ENCODE data around the gene AGAP5. TPM values are rescaled to one million over a fixed set of nuclear protein-coding genes. Genes with fewer than 3 reads are reported as not detected.
A peak's percentile ranks its signal among the peaks of the same experiment; 100 is the strongest.

AGAP5 gene
- total and polyA plus RNA-seq, 2 of the 13 experiments (the other 11 are each of a cell fraction or from before 2014, with no cell fraction given) = 5.3 to 7.9 TPM

GRCh38 chr10:73625884-73626752 lies 71.8 kb downstream of the AGAP5 start (continued):
- TF ChIP-seq ZBTB40 (IDR thresholded peaks at IDR 0.05) (no peak), ZBTB40 (CRISPR knock-in tag; IDR thresholded peaks at IDR 0.05) (peak; percentile 25; the same call in 1 of the 2 replicates), ZNF747 (CRISPR knock-in tag; IDR thresholded peaks at IDR 0.05; ENCODE audit: borderline replicate concordance) (0 out of 2 replicates have a peak, but pooled peaks have one; percentile 30), ZNF34 (CRISPR knock-in tag; IDR thresholded peaks at IDR 0.05; ENCODE audit: borderline replicate concordance) (no peak), AKAP8 (CRISPR knock-in tag; IDR thresholded peaks at IDR 0.05) (no peak), MIER3 (CRISPR knock-in tag; IDR thresholded peaks at IDR 0.05; ENCODE audit: borderline replicate concordance) (peak; percentile 27; the same call in 1 of the 2 replicates), ZMYM3 (CRISPR knock-in tag; IDR thresholded peaks at IDR 0.05) (no peak), RFXAP (CRISPR knock-in tag; IDR thresholded peaks at IDR 0.05; ENCODE audit: borderline replicate concordance) (no peak), ZBTB7B (CRISPR knock-in tag; IDR thresholded peaks at IDR 0.05) (no peak), RCOR2 (CRISPR knock-in tag; IDR thresholded peaks at IDR 0.05) (no peak), IKZF5 (CRISPR knock-in tag; IDR thresholded peaks at IDR 0.05) (0 out of 2 replicates have a peak, but pooled peaks have one; percentile 69), MLX (CRISPR knock-in tag; IDR thresholded peaks at IDR 0.05) (no peak), ONECUT2 (CRISPR knock-in tag; IDR thresholded peaks at IDR 0.05) (no peak), JDP2 (CRISPR knock-in tag; IDR thresholded peaks at IDR 0.05; ENCODE audit: borderline replicate concordance) (no peak), FOSL2 (CRISPR knock-in tag; IDR thresholded peaks at IDR 0.05) (peak; percentile 89), E2F2 (CRISPR knock-in tag; IDR thresholded peaks at IDR 0.05; ENCODE audit: borderline replicate concordance) (no peak)

Data from HepG2 (cell line).